ENCODE measurements around the gene GIMAP7. TPM values are rescaled to one million over a fixed set of nuclear protein-coding genes. Genes with fewer than 3 reads are reported as not detected.
A peak's percentile ranks its signal among the peaks of the same experiment; 100 is the strongest.

The GIMAP7 gene
- total RNA-seq, 5 donors from 2014 or later (not counting 1 experiment from before 2014, with no cell fraction given) = 76.8 to 430 (median 392) TPM

GRCh38 chr7:150562919-150563318 lies 48.2 kb downstream of the GIMAP7 start:
- Histone ChIP-seq H3K9me3 (peaks cover 6% of the 10 kb centered on the region), H3K4me1 (ENCODE audit: control insufficient read depth in 1 of 2, extremely low read depth in 1 of 2, insufficient read depth in 2 of 2, low read length in 2 of 2) (peaks cover 27 to 41% of the 10 kb centered on the region in 2 experiments), H3K27me3 (replicated peaks in 1 of 2; ENCODE audit: control insufficient read depth in 2 of 2, extremely low read depth in 1 of 2, insufficient read depth in 2 of 2, low read length in 1 of 2) (no peaks in the 10 kb centered on the region), H3K27ac (ENCODE audit: low read length) (peak overlapping the region; percentile 68), H3K4me3 (ENCODE audit: control insufficient read depth in 1 of 2, extremely low read depth in 1 of 2, low read length in 1 of 2) (peak overlapping the region in 1 of 2 donors; percentile 0), H3K36me3 (ENCODE audit: control insufficient read depth in 2 of 2, extremely low read depth in 1 of 2, insufficient read depth in 1 of 2, low read length in 1 of 2) (no peaks in the 10 kb centered on the region)
- no CpG with 5 or more reads among the region's 2 CpGs for WGBS (ENCODE audit: insufficient coverage)
- peak overlapping the region; percentile 59 to 87 (median 70) for H3K4me3 Mint-ChIP-seq
- CTCF ChIA-PET = interaction anchor here in 1 of 2 donors (1.1 to 1.5 kb wide), 2 partner anchors 125 to 194 kb away, joined by 4 read pairs; no protein-coding TSS in a partner anchor
- POLR2A ChIA-PET = interaction anchor here in 1 of 2 donors (1.0 kb wide), 1 partner anchor 114 kb away, joined by 3 read pairs; no protein-coding TSS in a partner anchor
- peaks cover 32% of the 10 kb centered on the region for H3K36me3 Mint-ChIP-seq
- H3K27ac Mint-ChIP-seq = peak overlapping the region; percentile 97 to 100
- no peaks in the 10 kb centered on the region for H3K27me3 Mint-ChIP-seq
- ATAC-seq (replicated peaks in 1 of 4) (no peak), DNase-seq (no peak)
- H3K4me1 Mint-ChIP-seq = peaks cover 74 to 83% (median 77%) of the 10 kb centered on the region in 3 donors
- peaks cover 0 to 28% (median 18%) of the 10 kb centered on the region in 3 donors for H3K9me3 Mint-ChIP-seq

- Mint-ChIP-seq H3K27me3 (no peaks in the 10 kb centered on the region), H3K4me1 (peaks cover 70 to 79% (median 73%) of the 10 kb centered on the region in 3 donors), H3K4me3 (peak overlapping the region; percentile 59 to 87 (median 70)), H3K36me3 (peaks cover 40% of the 10 kb centered on the region), H3K9me3 (peaks cover 0 to 32% (median 16%) of the 10 kb centered on the region in 3 donors), H3K27ac (peak overlapping the region; percentile 97 to 100)
- H3K9me3 ChIP-seq = peaks cover 5% of the 10 kb centered on the region
- CTCF ChIA-PET = interaction anchor here in 1 of 2 donors (1.5 kb wide), 1 partner anchor 40 kb away, joined by 4 read pairs; no protein-coding TSS in a partner anchor
- peak overlapping the region; percentile 0 to 27 for H3K4me3 ChIP-seq (ENCODE audit: control insufficient read depth in 1 of 2, extremely low read depth in 1 of 2, low read length in 1 of 2)
- peaks cover 27 to 41% of the 10 kb centered on the region in 2 experiments for H3K4me1 ChIP-seq (ENCODE audit: control insufficient read depth in 1 of 2, extremely low read depth in 1 of 2, insufficient read depth in 2 of 2, low read length in 2 of 2)
- H3K27ac ChIP-seq (ENCODE audit: low read length) = peak overlapping the region; percentile 68
- 9% methylated on average over 5 of the region's 5 CpGs for WGBS (ENCODE audit: insufficient coverage)
- peak in 5 of 35 experiments; percentile 18 to 68 (median 28) for DNase-seq
- H3K27me3 ChIP-seq (replicated peaks in 1 of 2; ENCODE audit: control insufficient read depth in 2 of 2, extremely low read depth in 1 of 2, insufficient read depth in 2 of 2, low read length in 1 of 2) = no peaks in the 10 kb centered on the region
- POLR2A ChIA-PET = interaction anchor here (0.8 to 1.0 kb wide), 2 partner anchors 53 to 113 kb away, joined by 3 read pairs; no protein-coding TSS in a partner anchor
- H3K36me3 ChIP-seq (ENCODE audit: control insufficient read depth in 2 of 2, extremely low read depth in 1 of 2, insufficient read depth in 1 of 2, low read length in 1 of 2) = peaks cover 0 to 3% of the 10 kb centered on the region in 2 donors
- ATAC-seq (replicated peaks in 1 of 4) = peak in 2 of 4 experiments; percentile 5 to 21
Observed at GRCh38 chr7:150564006-150564405, 49.3 kb downstream of the GIMAP7 start.

DNA sequence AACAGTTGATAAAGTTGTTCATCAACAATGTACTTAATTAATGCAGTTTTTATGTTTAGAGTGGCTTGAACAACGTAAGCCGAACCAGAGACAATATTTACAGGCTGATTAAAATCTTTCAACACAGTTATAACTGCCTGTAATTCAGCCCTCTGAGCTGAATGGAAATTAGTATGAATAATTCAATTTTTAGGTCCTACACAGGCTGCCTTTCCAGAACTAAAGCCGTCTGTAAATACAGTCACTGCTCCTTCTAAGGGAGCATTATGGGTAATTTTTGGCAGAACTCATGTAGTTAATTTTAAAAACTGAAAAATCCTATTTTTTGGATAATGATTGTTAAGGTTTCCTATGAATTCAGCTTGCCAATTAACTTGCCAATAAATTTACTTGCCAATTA lies 49.9 kb downstream of the GIMAP7 start:
- Histone ChIP-seq H3K27ac (ENCODE audit: low read length) (peak overlapping the region; percentile 68), H3K9me3 (peaks cover 4% of the 10 kb centered on the region), H3K27me3 (replicated peaks in 1 of 2; ENCODE audit: control insufficient read depth in 2 of 2, extremely low read depth in 1 of 2, insufficient read depth in 2 of 2, low read length in 1 of 2) (no peaks in the 10 kb centered on the region), H3K4me3 (ENCODE audit: control insufficient read depth in 1 of 2, extremely low read depth in 1 of 2, low read length in 1 of 2) (no peak overlapping the region), H3K36me3 (ENCODE audit: control insufficient read depth in 2 of 2, extremely low read depth in 1 of 2, insufficient read depth in 1 of 2, low read length in 1 of 2) (peaks cover 0 to 5% of the 10 kb centered on the region in 2 donors), H3K4me1 (ENCODE audit: control insufficient read depth in 1 of 2, extremely low read depth in 1 of 2, insufficient read depth in 2 of 2, low read length in 2 of 2) (peaks cover 28 to 45% of the 10 kb centered on the region in 2 experiments)
- Mint-ChIP-seq H3K27ac (peak overlapping the region; percentile 97 to 100), H3K27me3 (no peaks in the 10 kb centered on the region), H3K9me3 (peaks cover 0 to 34% (median 22%) of the 10 kb centered on the region in 3 donors), H3K36me3 (peaks cover 45% of the 10 kb centered on the region), H3K4me1 (peaks cover 76 to 82% (median 78%) of the 10 kb centered on the region in 3 donors), H3K4me3 (peak overlapping the region; percentile 59 to 87 (median 70))
- ChIA-PET CTCF (interaction anchor here in 1 of 2 donors (0.6 to 1.5 kb wide), 2 partner anchors 39 to 182 kb away, joined by 3 to 4 read pairs; no protein-coding TSS in a partner anchor), POLR2A (interaction anchor here in 1 of 2 donors (0.5 to 0.8 kb wide), 2 partner anchors 54 to 66 kb away, joined by 3 read pairs; no protein-coding TSS in a partner anchor)
- WGBS (ENCODE audit: insufficient coverage) = no CpG with 5 or more reads among the region's 3 CpGs
- DNase-seq (no peak), ATAC-seq (replicated peaks in 1 of 4) (no peak)

GRCh38 chr7:150565239-150565638 lies 50.6 kb downstream of the GIMAP7 start:
- Mint-ChIP-seq H3K4me3 (peak overlapping the region; percentile 25 to 87 (median 36)), H3K4me1 (peaks cover 78 to 84% (median 82%) of the 10 kb centered on the region in 3 donors), H3K36me3 (peaks cover 47% of the 10 kb centered on the region), H3K27me3 (no peaks in the 10 kb centered on the region), H3K27ac (peak overlapping the region; percentile 97 to 100), H3K9me3 (peaks cover 0 to 31% (median 23%) of the 10 kb centered on the region in 3 donors)
- Histone ChIP-seq H3K27ac (ENCODE audit: low read length) (peak overlapping the region; percentile 68), H3K36me3 (ENCODE audit: control insufficient read depth in 2 of 2, extremely low read depth in 1 of 2, insufficient read depth in 1 of 2, low read length in 1 of 2) (peaks cover 0 to 11% of the 10 kb centered on the region in 2 donors), H3K27me3 (replicated peaks in 1 of 2; ENCODE audit: control insufficient read depth in 2 of 2, extremely low read depth in 1 of 2, insufficient read depth in 2 of 2, low read length in 1 of 2) (no peaks in the 10 kb centered on the region), H3K4me1 (ENCODE audit: control insufficient read depth in 1 of 2, extremely low read depth in 1 of 2, insufficient read depth in 2 of 2, low read length in 2 of 2) (peaks cover 33 to 52% of the 10 kb centered on the region in 2 experiments), H3K4me3 (ENCODE audit: control insufficient read depth in 1 of 2, extremely low read depth in 1 of 2, low read length in 1 of 2) (no peak overlapping the region), H3K9me3 (peaks cover 4% of the 10 kb centered on the region)
- CTCF ChIA-PET = interaction anchor here in 1 of 2 donors (1.5 kb wide), 1 partner anchor 39 kb away, joined by 4 read pairs; no protein-coding TSS in a partner anchor
- 87% methylated on average over 4 of the region's 7 CpGs for WGBS (ENCODE audit: insufficient coverage)
- peak in 1 of 35 experiments; percentile 27 for DNase-seq
- ATAC-seq (replicated peaks in 1 of 4) = no peak
- POLR2A ChIA-PET = interaction anchor here in 1 of 2 donors (0.6 to 1.0 kb wide), 3 partner anchors 22 to 151 kb away, joined by 3 to 4 read pairs (median 3); no protein-coding TSS in a partner anchor

DNA sequence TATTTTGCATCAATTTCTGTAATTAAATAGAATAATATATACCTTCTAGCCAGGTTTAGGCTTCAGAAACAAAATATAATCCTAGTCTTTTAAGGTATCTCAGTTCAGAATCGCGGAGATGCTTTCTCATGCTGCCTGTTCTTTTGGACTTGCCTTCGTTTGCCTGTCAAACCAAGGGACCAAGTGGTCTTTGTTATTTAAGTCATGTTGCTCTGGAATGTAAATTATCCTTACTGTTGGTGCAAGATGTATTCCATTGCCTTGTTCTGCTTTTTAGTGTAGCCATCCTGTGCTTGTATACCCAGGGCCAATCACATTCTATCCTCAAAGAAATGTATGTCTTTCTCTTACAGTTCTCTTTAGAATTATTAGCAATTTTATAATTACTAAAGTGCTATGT lies 51.5 kb downstream of the GIMAP7 start:
- ATAC-seq (replicated peaks in 1 of 4) (no peak), DNase-seq (no peak)
- 94% methylated on average over 3 of the region's 3 CpGs for WGBS (ENCODE audit: insufficient coverage)
- ChIA-PET CTCF (interaction anchor here in 1 of 2 donors (0.6 kb wide), 1 partner anchor 189 kb away, joined by 3 read pairs; no protein-coding TSS in a partner anchor), POLR2A (interaction anchor here in 1 of 2 donors (1.1 kb wide), 1 partner anchor 52 kb away, joined by 3 read pairs; the partner anchor contains the start of gene GIMAP7)
- H3K4me3 ChIP-seq (ENCODE audit: control insufficient read depth in 1 of 2, extremely low read depth in 1 of 2, low read length in 1 of 2) = no peak overlapping the region
- no peaks in the 10 kb centered on the region for H3K27me3 Mint-ChIP-seq
- H3K36me3 Mint-ChIP-seq = peaks cover 49% of the 10 kb centered on the region
- H3K27ac Mint-ChIP-seq = peak overlapping the region; percentile 100
- H3K27me3 ChIP-seq (replicated peaks in 1 of 2; ENCODE audit: control insufficient read depth in 2 of 2, extremely low read depth in 1 of 2, insufficient read depth in 2 of 2, low read length in 1 of 2) = no peaks in the 10 kb centered on the region
- peaks cover 0 to 22% (median 21%) of the 10 kb centered on the region in 3 donors for H3K9me3 Mint-ChIP-seq
- H3K4me3 Mint-ChIP-seq = peak overlapping the region; percentile 87 to 99 (median 99)
- peaks cover 79 to 84% (median 84%) of the 10 kb centered on the region in 3 donors for H3K4me1 Mint-ChIP-seq
- peak overlapping the region; percentile 68 for H3K27ac ChIP-seq (ENCODE audit: low read length)
- H3K9me3 ChIP-seq = peaks cover 2% of the 10 kb centered on the region
- peaks cover 36 to 53% of the 10 kb centered on the region in 2 experiments for H3K4me1 ChIP-seq (ENCODE audit: control insufficient read depth in 1 of 2, extremely low read depth in 1 of 2, insufficient read depth in 2 of 2, low read length in 2 of 2)
- peaks cover 0 to 20% of the 10 kb centered on the region in 2 donors for H3K36me3 ChIP-seq (ENCODE audit: control insufficient read depth in 2 of 2, extremely low read depth in 1 of 2, insufficient read depth in 1 of 2, low read length in 1 of 2)

GRCh38 chr7:150566572-150566971 lies 51.9 kb downstream of the GIMAP7 start:
- peaks cover 51% of the 10 kb centered on the region for H3K36me3 Mint-ChIP-seq
- Histone ChIP-seq H3K4me1 (ENCODE audit: control insufficient read depth in 1 of 2, extremely low read depth in 1 of 2, insufficient read depth in 2 of 2, low read length in 2 of 2) (peaks cover 36 to 53% of the 10 kb centered on the region in 2 experiments), H3K27me3 (replicated peaks in 1 of 2; ENCODE audit: control insufficient read depth in 2 of 2, extremely low read depth in 1 of 2, insufficient read depth in 2 of 2, low read length in 1 of 2) (no peaks in the 10 kb centered on the region), H3K4me3 (ENCODE audit: control insufficient read depth in 1 of 2, extremely low read depth in 1 of 2, low read length in 1 of 2) (peak overlapping the region; percentile 88 to 98), H3K36me3 (ENCODE audit: control insufficient read depth in 2 of 2, extremely low read depth in 1 of 2, insufficient read depth in 1 of 2, low read length in 1 of 2) (peaks cover 0 to 25% of the 10 kb centered on the region in 2 donors), H3K9me3 (peaks cover 2% of the 10 kb centered on the region), H3K27ac (ENCODE audit: low read length) (peak overlapping the region; percentile 68)
- DNase-seq (no peak), ATAC-seq (replicated peaks in 1 of 4) (no peak)
- no CpG with 5 or more reads among the region's 1 CpG for WGBS (ENCODE audit: insufficient coverage)
- ChIA-PET POLR2A (interaction anchor here (0.7 to 1.5 kb wide), 5 partner anchors 8 to 150 kb away, joined by 3 to 5 read pairs (median 3); partner anchors contain the start of genes GIMAP1 (in 1 of the 2) and GIMAP7 (in 1 of the 2)), CTCF (interaction anchor here (0.6 to 1.5 kb wide), 4 partner anchors 50 to 189 kb away, joined by 3 to 5 read pairs (median 4); no protein-coding TSS in a partner anchor)
- H3K27ac Mint-ChIP-seq = peak overlapping the region; percentile 100
- H3K27me3 Mint-ChIP-seq = no peaks in the 10 kb centered on the region
- peak overlapping the region; percentile 87 to 99 (median 99) for H3K4me3 Mint-ChIP-seq
- peaks cover 0 to 20% (median 19%) of the 10 kb centered on the region in 3 donors for H3K9me3 Mint-ChIP-seq
- H3K4me1 Mint-ChIP-seq = peaks cover 80 to 82% (median 81%) of the 10 kb centered on the region in 3 donors

Measured in T-cell (primary cell).